ENCODE measurements around the gene F7. TPM values are rescaled to one million over a fixed set of nuclear protein-coding genes. Genes with fewer than 3 reads are reported as not detected.

F7 gene
- total RNA-seq, 4 donors from 2014 or later = not detected

DNA sequence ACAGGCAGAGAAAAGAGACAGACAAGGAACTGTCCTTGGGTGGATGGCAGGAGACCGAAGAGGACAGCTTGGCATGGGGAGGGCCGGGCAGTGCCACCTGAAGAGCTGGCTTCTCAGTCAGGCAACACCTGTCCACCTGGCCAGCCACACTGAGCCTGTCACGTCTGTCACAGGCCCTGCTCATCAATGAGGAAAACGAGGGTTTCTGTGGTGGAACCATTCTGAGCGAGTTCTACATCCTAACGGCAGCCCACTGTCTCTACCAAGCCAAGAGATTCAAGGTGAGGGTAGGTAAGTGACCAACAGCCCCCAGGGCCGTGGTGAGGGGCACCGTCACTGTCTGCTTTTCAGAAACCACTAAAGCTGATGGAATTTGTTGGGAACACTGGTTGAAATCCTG, 41.6 kb downstream of the F7 start:
- WGBS, 2 donors = 84 to 93% methylated on average over 8 of the region's 8 CpGs
- intact Hi-C loops (cut with DNase I) = no loop called here
- TF ChIP-seq, protein P1, sequence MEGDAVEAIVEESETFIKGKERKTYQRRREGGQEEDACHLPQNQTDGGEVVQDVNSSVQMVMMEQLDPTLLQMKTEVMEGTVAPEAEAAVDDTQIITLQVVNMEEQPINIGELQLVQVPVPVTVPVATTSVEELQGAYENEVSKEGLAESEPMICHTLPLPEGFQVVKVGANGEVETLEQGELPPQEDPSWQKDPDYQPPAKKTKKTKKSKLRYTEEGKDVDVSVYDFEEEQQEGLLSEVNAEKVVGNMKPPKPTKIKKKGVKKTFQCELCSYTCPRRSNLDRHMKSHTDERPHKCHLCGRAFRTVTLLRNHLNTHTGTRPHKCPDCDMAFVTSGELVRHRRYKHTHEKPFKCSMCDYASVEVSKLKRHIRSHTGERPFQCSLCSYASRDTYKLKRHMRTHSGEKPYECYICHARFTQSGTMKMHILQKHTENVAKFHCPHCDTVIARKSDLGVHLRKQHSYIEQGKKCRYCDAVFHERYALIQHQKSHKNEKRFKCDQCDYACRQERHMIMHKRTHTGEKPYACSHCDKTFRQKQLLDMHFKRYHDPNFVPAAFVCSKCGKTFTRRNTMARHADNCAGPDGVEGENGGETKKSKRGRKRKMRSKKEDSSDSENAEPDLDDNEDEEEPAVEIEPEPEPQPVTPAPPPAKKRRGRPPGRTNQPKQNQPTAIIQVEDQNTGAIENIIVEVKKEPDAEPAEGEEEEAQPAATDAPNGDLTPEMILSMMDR (IDR thresholded peaks at IDR 0.05) = no peak
- TF ChIP-seq POLR2A (IDR thresholded peaks at IDR 0.05) = no peak
- no peak for DNase-seq
- H3K9me3 ChIP-seq = no peaks in the 10 kb centered on the region
- H3K27me3 ChIP-seq = no peaks in the 10 kb centered on the region
- H3K4me1 ChIP-seq = peaks cover 0 to 2% of the 10 kb centered on the region in 2 donors
- H3K4me3 ChIP-seq (replicated peaks in 1 of 3) = no peak overlapping the region
- no peaks in the 10 kb centered on the region for H3K36me3 ChIP-seq
- H3K27ac ChIP-seq = no peak overlapping the region

DNA sequence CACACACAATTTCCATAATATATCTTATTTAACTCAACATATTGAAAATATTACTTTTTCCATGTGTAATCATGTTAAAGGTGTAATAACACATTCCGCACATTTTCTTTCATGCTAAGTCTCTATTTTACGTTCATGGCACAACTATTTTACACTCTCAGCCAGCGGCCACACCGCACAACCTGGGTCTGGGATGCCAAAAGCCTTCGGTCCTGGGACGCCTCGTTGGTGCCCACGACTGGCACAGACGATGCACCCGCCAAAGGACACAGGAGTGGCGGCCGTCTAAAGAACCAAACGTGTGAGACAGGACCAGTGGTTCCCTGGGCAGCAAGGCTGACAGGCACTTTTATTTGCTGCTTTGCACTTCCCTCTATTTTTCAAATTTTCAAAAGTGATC, 42.8 kb downstream of the F7 start:
- intact Hi-C loops (cut with DNase I) = no loop called here
- no peaks in the 10 kb centered on the region for H3K9me3 ChIP-seq
- no peak overlapping the region for H3K27ac ChIP-seq
- H3K4me1 ChIP-seq = peaks cover 8 to 14% of the 10 kb centered on the region in 2 donors
- H3K4me3 ChIP-seq (replicated peaks in 1 of 3) = no peak overlapping the region
- 88 to 90% methylated on average over 13 of the region's 13 CpGs for WGBS, 2 donors
- no peaks in the 10 kb centered on the region for H3K36me3 ChIP-seq
- TF ChIP-seq POLR2A (IDR thresholded peaks at IDR 0.05) = no peak
- TF ChIP-seq, protein P1 (IDR thresholded peaks at IDR 0.05) = no peak
- no peak for DNase-seq
- no peaks in the 10 kb centered on the region for H3K27me3 ChIP-seq

DNA sequence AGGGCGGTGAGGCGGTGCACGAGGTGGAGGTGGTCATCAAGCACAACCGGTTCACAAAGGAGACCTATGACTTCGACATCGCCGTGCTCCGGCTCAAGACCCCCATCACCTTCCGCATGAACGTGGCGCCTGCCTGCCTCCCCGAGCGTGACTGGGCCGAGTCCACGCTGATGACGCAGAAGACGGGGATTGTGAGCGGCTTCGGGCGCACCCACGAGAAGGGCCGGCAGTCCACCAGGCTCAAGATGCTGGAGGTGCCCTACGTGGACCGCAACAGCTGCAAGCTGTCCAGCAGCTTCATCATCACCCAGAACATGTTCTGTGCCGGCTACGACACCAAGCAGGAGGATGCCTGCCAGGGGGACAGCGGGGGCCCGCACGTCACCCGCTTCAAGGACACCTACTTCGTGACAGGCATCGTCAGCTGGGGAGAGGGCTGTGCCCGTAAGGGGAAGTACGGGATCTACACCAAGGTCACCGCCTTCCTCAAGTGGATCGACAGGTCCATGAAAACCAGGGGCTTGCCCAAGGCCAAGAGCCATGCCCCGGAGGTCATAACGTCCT, 43.4 kb downstream of the F7 start:
- H3K9me3 ChIP-seq = no peaks in the 10 kb centered on the region
- TF ChIP-seq, protein P1 (IDR thresholded peaks at IDR 0.05) = no peak
- TF ChIP-seq POLR2A (IDR thresholded peaks at IDR 0.05) = no peak
- no peak for DNase-seq
- no peaks in the 10 kb centered on the region for H3K36me3 ChIP-seq
- no peak overlapping the region for H3K27ac ChIP-seq
- intact Hi-C loops (cut with DNase I) = no loop called here
- H3K4me3 ChIP-seq (replicated peaks in 1 of 3) = no peak overlapping the region
- H3K4me1 ChIP-seq = peaks cover 10 to 16% of the 10 kb centered on the region in 2 donors
- 94% methylated on average over 28 to 33 of the region's 38 CpGs for WGBS, 2 donors
- H3K27me3 ChIP-seq = no peaks in the 10 kb centered on the region

DNA sequence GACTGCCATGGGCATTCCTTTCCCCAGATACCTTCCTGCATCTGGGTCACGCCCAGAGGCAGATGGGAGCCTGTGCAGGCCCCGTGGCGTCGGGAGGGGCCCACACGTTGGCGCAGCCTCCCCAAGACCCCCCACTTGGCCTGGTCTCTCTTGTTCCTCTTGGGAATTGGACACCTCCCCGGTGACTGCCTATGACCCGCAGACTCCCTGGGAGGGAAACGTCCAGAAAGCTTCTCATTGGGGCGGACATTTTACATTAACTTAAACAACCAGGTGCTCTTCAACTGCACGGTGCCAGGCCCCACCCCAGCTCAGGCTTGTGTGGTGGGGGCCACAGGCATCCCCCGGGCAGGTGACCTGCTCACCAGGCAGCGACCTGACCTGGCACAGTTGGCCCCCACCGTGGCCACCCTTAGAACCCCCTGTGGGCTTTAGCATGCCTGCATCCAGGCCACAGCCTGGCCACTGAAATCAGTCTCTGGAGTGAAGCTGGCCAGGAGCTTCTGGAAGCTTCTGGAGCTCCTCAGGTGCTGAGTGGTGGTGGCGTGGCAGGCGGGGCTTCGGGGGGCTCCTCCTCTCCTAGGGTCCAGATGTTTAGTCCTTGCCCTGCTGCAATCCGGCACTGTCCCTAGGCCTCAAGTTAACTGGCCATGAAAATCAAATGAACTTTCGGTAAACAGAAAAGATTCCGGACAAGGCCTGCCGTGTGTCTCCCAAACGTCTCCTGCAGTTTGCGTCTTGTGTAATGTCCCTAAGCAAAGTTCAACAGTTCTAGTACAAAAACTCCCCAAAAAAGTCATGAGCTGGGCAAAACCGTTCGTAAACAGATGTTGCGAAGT, 44.3 kb downstream of the F7 start:
- no peak overlapping the region for H3K27ac ChIP-seq
- H3K36me3 ChIP-seq = no peaks in the 10 kb centered on the region
- no peak for DNase-seq
- intact Hi-C loops (cut with DNase I) = loop anchor here (10.0 kb wide), 1 partner anchor 215 kb away; the partner anchor contains the start of gene GRTP1
- H3K27me3 ChIP-seq = no peaks in the 10 kb centered on the region
- H3K4me3 ChIP-seq (replicated peaks in 1 of 3) = no peak overlapping the region
- TF ChIP-seq, protein P1 (IDR thresholded peaks at IDR 0.05) = no peak
- no peak for TF ChIP-seq POLR2A (IDR thresholded peaks at IDR 0.05)
- peaks cover 10 to 16% of the 10 kb centered on the region in 2 donors for H3K4me1 ChIP-seq
- 91 to 93% methylated on average over 17 to 23 of the region's 26 CpGs for WGBS, 2 donors
- H3K9me3 ChIP-seq = no peaks in the 10 kb centered on the region

All from thyroid gland (tissue), 4 donors.